ENCODE measurements around the gene SGK2. TPM values are rescaled to one million over a fixed set of nuclear protein-coding genes. Genes with fewer than 3 reads are reported as not detected.
"Not testable (repeated sequence)": the region's sequence is repeated elsewhere in the genome, so short reads cannot be mapped to it uniquely, and the experiment has no call there.

The SGK2 gene
- total RNA-seq, 1 experiment from 2014 or later = not detected

- Histone ChIP-seq H3K27me3 (replicated peaks) (no peaks in the 10 kb centered on the region), H3K4me1 (replicated peaks) (peaks cover 18% of the 10 kb centered on the region), H3K9me3 (replicated peaks) (no peaks in the 10 kb centered on the region), H3K27ac (no peak overlapping the region), H3K4me3 (no peak overlapping the region), H3K36me3 (no peaks in the 10 kb centered on the region)
- DNase-seq (ENCODE audit: low read depth in 1 of 2, low spot score in 2 of 2) = no peak
Measured at GRCh38 chr20:43579861-43580793, 21.3 kb downstream of the SGK2 start.

DNA sequence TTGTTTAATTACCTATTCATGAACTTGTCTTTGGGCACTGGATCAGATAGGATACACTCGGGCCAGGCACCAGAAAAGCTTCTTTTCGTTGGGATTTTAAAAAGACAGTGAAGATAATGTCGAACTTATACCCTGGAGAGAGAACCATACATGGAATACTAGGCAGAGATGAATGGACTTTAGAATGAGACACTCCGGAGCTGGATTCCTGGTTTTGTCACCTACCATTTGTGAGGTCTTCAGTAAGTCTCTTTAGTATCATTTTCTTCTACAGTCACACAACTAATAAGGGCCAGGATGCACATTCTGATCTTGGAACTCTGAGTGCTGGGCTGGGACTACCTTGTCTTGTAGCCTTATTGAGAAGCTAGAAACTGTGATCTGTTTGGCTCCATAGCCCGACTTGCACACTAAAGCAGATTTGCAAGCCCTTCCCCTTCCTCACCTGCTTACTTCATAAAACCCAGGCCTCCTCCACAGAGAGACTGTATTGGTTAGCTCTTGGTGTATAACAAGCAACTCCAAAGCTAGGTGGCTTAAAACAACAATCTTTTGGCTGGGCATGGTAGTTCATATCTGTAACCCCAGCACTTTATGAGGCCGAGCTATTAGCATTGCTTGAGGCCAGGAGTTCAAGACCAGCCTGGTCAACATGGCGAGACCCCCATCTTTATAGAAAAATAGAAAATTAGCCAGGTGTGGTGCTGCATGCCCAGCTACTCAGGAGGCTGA lies 24.5 kb downstream of the SGK2 start:
- Histone ChIP-seq H3K4me1 (replicated peaks) (peaks cover 27% of the 10 kb centered on the region), H3K36me3 (no peaks in the 10 kb centered on the region), H3K27ac (no peak overlapping the region), H3K4me3 (no peak overlapping the region), H3K9me3 (replicated peaks) (no peaks in the 10 kb centered on the region), H3K27me3 (replicated peaks) (no peaks in the 10 kb centered on the region)
- no peak for DNase-seq (ENCODE audit: low read depth in 1 of 2, low spot score in 2 of 2)

GRCh38 chr20:43583982-43584432 lies 25.2 kb downstream of the SGK2 start:
- H3K27me3 ChIP-seq (replicated peaks) = no peaks in the 10 kb centered on the region
- no peaks in the 10 kb centered on the region for H3K36me3 ChIP-seq
- H3K27ac ChIP-seq = peak overlapping the region; percentile 34
- DNase-seq (ENCODE audit: low read depth in 1 of 2, low spot score in 2 of 2) = peak; percentile 62 to 81
- no peaks in the 10 kb centered on the region for H3K9me3 ChIP-seq (replicated peaks)
- no peak overlapping the region for H3K4me3 ChIP-seq
- H3K4me1 ChIP-seq (replicated peaks) = peaks cover 27% of the 10 kb centered on the region

DNA sequence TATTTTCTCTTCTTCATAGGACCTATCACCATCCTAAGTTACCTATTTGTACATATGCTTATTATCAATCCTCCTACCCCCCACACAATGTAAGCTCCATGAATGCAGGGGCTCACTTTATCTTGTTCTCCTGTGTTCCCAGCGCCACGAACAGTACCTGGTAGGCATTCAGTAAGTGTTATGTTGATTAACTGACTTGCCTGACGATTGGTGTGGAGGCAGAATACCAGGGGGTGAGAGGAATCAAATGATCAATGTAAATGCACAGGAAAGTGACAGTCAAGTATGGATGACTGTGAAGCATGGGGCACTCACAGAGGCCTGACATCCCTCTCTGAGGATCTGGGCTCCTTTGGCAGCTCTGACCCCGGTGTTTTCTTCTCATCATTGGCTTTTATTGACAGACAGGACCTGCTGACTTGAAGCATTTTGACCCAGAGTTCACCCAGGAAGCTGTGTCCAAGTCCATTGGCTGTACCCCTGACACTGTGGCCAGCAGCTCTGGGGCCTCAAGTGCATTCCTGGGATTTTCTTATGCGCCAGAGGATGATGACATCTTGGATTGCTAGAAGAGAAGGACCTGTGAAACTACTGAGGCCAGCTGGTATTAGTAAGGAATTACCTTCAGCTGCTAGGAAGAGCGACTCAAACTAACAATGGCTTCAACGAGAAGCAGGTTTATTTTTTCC lies 25.8 kb downstream of the SGK2 start:
- Histone ChIP-seq H3K36me3 (no peaks in the 10 kb centered on the region), H3K9me3 (replicated peaks) (no peaks in the 10 kb centered on the region), H3K4me3 (no peak overlapping the region), H3K27ac (peak overlapping the region; percentile 34), H3K4me1 (replicated peaks) (peaks cover 27% of the 10 kb centered on the region), H3K27me3 (replicated peaks) (no peaks in the 10 kb centered on the region)
- peak in 1 of 2 experiments; percentile 49 for DNase-seq (ENCODE audit: low read depth in 1 of 2, low spot score in 2 of 2)

- no peak for DNase-seq (ENCODE audit: low read depth in 1 of 2, low spot score in 2 of 2)
- Histone ChIP-seq H3K4me1 (replicated peaks) (peaks cover 37% of the 10 kb centered on the region), H3K27ac (no peak overlapping the region), H3K4me3 (no peak overlapping the region), H3K27me3 (replicated peaks) (no peaks in the 10 kb centered on the region), H3K36me3 (no peaks in the 10 kb centered on the region), H3K9me3 (replicated peaks) (no peaks in the 10 kb centered on the region)
Measured at GRCh38 chr20:43586641-43587040, 27.8 kb downstream of the SGK2 start.

GRCh38 chr20:43588526-43588925 lies 29.7 kb downstream of the SGK2 start:
- H3K27ac ChIP-seq; H3K4me3 ChIP-seq; H3K27me3 ChIP-seq (replicated peaks); H3K36me3 ChIP-seq; H3K9me3 ChIP-seq (replicated peaks); DNase-seq (ENCODE audit: low read depth in 1 of 2, low spot score in 2 of 2): not testable (repeated sequence)
- H3K4me1 ChIP-seq (replicated peaks) = peaks cover 35% of the 10 kb centered on the region

DNA sequence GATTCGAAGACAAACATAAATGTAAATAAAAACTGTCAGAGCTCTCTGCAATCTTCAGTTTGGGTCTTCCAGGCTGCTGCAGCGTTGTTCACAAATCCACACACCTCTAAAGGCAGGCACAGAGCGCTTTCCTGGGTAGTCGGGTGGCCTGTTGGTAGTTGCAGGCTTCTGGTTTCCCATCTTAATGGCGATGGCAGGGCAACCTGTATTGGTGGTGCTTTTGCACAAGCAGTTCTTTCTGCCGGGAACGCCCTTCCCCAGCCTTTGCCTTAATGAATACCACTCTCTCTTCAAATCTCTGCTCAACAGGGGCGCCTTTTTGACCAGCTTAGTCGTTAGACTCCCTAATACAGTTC lies 31.2 kb downstream of the SGK2 start:
- H3K9me3 ChIP-seq (replicated peaks) = no peaks in the 10 kb centered on the region
- no peaks in the 10 kb centered on the region for H3K27me3 ChIP-seq (replicated peaks)
- H3K4me3 ChIP-seq = peak overlapping the region; percentile 74
- 0 out of 2 replicates have a peak, but pooled peaks cover 3% of the 10 kb centered on the region for H3K36me3 ChIP-seq
- peak overlapping the region; percentile 85 for H3K27ac ChIP-seq
- no peak for DNase-seq (ENCODE audit: low read depth in 1 of 2, low spot score in 2 of 2)
- peaks cover 20% of the 10 kb centered on the region for H3K4me1 ChIP-seq (replicated peaks)

GRCh38 chr20:43590392-43591303 lies 31.8 kb downstream of the SGK2 start, which contains the start of gene IFT52:
TSS of gene IFT52 (plus strand) at chr20:43590937. CDS start at chr20:43594699, 3,762 bp downstream.
- H3K27ac ChIP-seq = peak within 1 kb of the TSS; percentile 85
- H3K36me3 ChIP-seq = peaks cover 7% of the 10 kb centered on the region
- no peaks in the 10 kb centered on the region for H3K27me3 ChIP-seq (replicated peaks)
- peaks cover 16% of the 10 kb centered on the region for H3K4me1 ChIP-seq (replicated peaks)
- peak; percentile 90 to 97 for DNase-seq (ENCODE audit: low read depth in 1 of 2, low spot score in 2 of 2)
- no peaks in the 10 kb centered on the region for H3K9me3 ChIP-seq (replicated peaks)
- peak within 1 kb of the TSS; percentile 74 for H3K4me3 ChIP-seq

- not testable (repeated sequence) for H3K27me3 ChIP-seq (replicated peaks); H3K4me3 ChIP-seq; H3K27ac ChIP-seq; H3K9me3 ChIP-seq (replicated peaks); DNase-seq (ENCODE audit: low read depth in 1 of 2, low spot score in 2 of 2); H3K4me1 ChIP-seq (replicated peaks)
- H3K36me3 ChIP-seq = peaks cover 32% of the 10 kb centered on the region
Measured at GRCh38 chr20:43601960-43602359, 43.1 kb downstream of the SGK2 start.

- no peak overlapping the region for H3K4me3 ChIP-seq
- no peak for DNase-seq (ENCODE audit: low read depth in 1 of 2, low spot score in 2 of 2)
- peaks cover 23% of the 10 kb centered on the region for H3K36me3 ChIP-seq
- no peaks in the 10 kb centered on the region for H3K9me3 ChIP-seq (replicated peaks)
- no peaks in the 10 kb centered on the region for H3K4me1 ChIP-seq (replicated peaks)
- no peaks in the 10 kb centered on the region for H3K27me3 ChIP-seq (replicated peaks)
- no peak overlapping the region for H3K27ac ChIP-seq
Measured at GRCh38 chr20:43603124-43603523, 44.3 kb downstream of the SGK2 start.

- peaks cover 14% of the 10 kb centered on the region for H3K36me3 ChIP-seq
- H3K4me1 ChIP-seq (replicated peaks) = no peaks in the 10 kb centered on the region
- no peak for DNase-seq (ENCODE audit: low read depth in 1 of 2, low spot score in 2 of 2)
- no peak overlapping the region for H3K27ac ChIP-seq
- H3K4me3 ChIP-seq = no peak overlapping the region
- H3K9me3 ChIP-seq (replicated peaks) = no peaks in the 10 kb centered on the region
- H3K27me3 ChIP-seq (replicated peaks) = no peaks in the 10 kb centered on the region
Measured at GRCh38 chr20:43605715-43606114, 46.9 kb downstream of the SGK2 start.

- H3K4me1 ChIP-seq (replicated peaks); H3K4me3 ChIP-seq; H3K9me3 ChIP-seq (replicated peaks); H3K27me3 ChIP-seq (replicated peaks); DNase-seq (ENCODE audit: low read depth in 1 of 2, low spot score in 2 of 2); H3K27ac ChIP-seq: not testable (repeated sequence)
- peaks cover 16% of the 10 kb centered on the region for H3K36me3 ChIP-seq
Measured at GRCh38 chr20:43607278-43607677, 48.5 kb downstream of the SGK2 start.

GRCh38 chr20:43631598-43631997 lies 72.8 kb downstream of the SGK2 start:
- peaks cover 11% of the 10 kb centered on the region for H3K36me3 ChIP-seq
- no peak overlapping the region for H3K4me3 ChIP-seq
- H3K9me3 ChIP-seq (replicated peaks) = no peaks in the 10 kb centered on the region
- H3K4me1 ChIP-seq (replicated peaks) = no peaks in the 10 kb centered on the region
- no peak for DNase-seq (ENCODE audit: low read depth in 1 of 2, low spot score in 2 of 2)
- no peak overlapping the region for H3K27ac ChIP-seq
- no peaks in the 10 kb centered on the region for H3K27me3 ChIP-seq (replicated peaks)

All from SJSA1 (cell line).